HepG2 (cell line): ENCODE results near the gene ARIH2. TPM values are rescaled to one million over a fixed set of nuclear protein-coding genes. Genes with fewer than 3 reads are reported as not detected.
A peak's percentile ranks its signal among the peaks of the same experiment; 100 is the strongest.

Experiments used
- FOXM1 ChIP-seq: sonication (generic); formaldehyde crosslinking; IDR thresholded peaks from 2 replicates; pipeline ENCODE4 v1.5.0; 2020; ENCODE audit warnings: missing genetic modification reagents
- GPBP1L1 ChIP-seq: sonication (generic); formaldehyde crosslinking; IDR thresholded peaks from 2 replicates; pipeline ENCODE4 v1.5.0; 2020; ENCODE audit warnings: mild to moderate bottlenecking, missing genetic modification reagents
- MAFK ChIP-seq, 2 experiments: IDR thresholded peaks in 1 of 2; conservative IDR thresholded peaks in 1 of 2; 2 replicates each; pipeline ENCODE4 v1.6.1; 2011; ENCODE audit warnings: improper control_type of control experiment in 2 of 2, low read length in 2 of 2
- NFE2L1 ChIP-seq: sonication (generic); formaldehyde crosslinking; IDR thresholded peaks from 2 replicates; pipeline ENCODE4 v1.4.0; 2020; ENCODE audit warnings: missing genetic modification reagents, mild to moderate bottlenecking, borderline replicate concordance
- PAX8 ChIP-seq: sonication (generic); formaldehyde crosslinking; IDR thresholded peaks from 2 replicates; pipeline ENCODE4 v1.8.0; 2022; ENCODE audit warnings: mild to moderate bottlenecking, missing genetic modification reagents, borderline replicate concordance
- SALL2 ChIP-seq: sonication (generic); formaldehyde crosslinking; IDR thresholded peaks from 2 replicates; pipeline ENCODE4 v1.8.1; 2023; ENCODE audit warnings: mild to moderate bottlenecking, missing genetic modification reagents, inconsistent platforms
- SKIL ChIP-seq: sonication (generic); formaldehyde crosslinking; IDR thresholded peaks from 2 replicates; pipeline ENCODE4 v1.8.0; 2022; ENCODE audit warnings: missing genetic modification reagents, mild to moderate bottlenecking, moderate library complexity, borderline replicate concordance
- TEAD2 ChIP-seq: sonication (generic); formaldehyde crosslinking; IDR thresholded peaks from 2 replicates; pipeline ENCODE4 v1.9.0; 2021; ENCODE audit warnings: missing genetic modification reagents
- TEAD3 ChIP-seq: optimal IDR thresholded peaks from 2 replicates; pipeline ENCODE3; 2016; ENCODE audit warnings: borderline replicate concordance
- ZNF20 ChIP-seq: sonication (generic); formaldehyde crosslinking; IDR thresholded peaks from 2 replicates; pipeline ENCODE4 v1.4.0; 2020; ENCODE audit warnings: mild to moderate bottlenecking, moderate library complexity, missing genetic modification reagents
- ZNF274 ChIP-seq: sonication (generic); formaldehyde crosslinking; IDR thresholded peaks from 2 replicates; pipeline ENCODE4 v1.5.1; 2020; ENCODE audit warnings: mild to moderate bottlenecking, missing genetic modification reagents
- ZNF280B ChIP-seq: sonication (generic); formaldehyde crosslinking; IDR thresholded peaks from 2 replicates; pipeline ENCODE4 v1.5.0; 2020; ENCODE audit warnings: missing genetic modification reagents, mild to moderate bottlenecking, borderline replicate concordance
- ZNF383 ChIP-seq: sonication (generic); formaldehyde crosslinking; IDR thresholded peaks from 2 replicates; pipeline ENCODE4 v1.4.0; 2020; ENCODE audit warnings: missing genetic modification reagents, mild to moderate bottlenecking, borderline replicate concordance
- ZNF510 ChIP-seq: sonication (generic); formaldehyde crosslinking; IDR thresholded peaks from 2 replicates; pipeline ENCODE4 v1.4.0; 2020; ENCODE audit warnings: low read depth, mild to moderate bottlenecking, missing genetic modification reagents
- ZNF552 ChIP-seq: sonication (generic); formaldehyde crosslinking; IDR thresholded peaks from 2 replicates; pipeline ENCODE4 v1.9.0; 2022; ENCODE audit warnings: missing genetic modification reagents, mild to moderate bottlenecking, borderline replicate concordance
- ZSCAN12 ChIP-seq: sonication (generic); formaldehyde crosslinking; IDR thresholded peaks from 2 replicates; pipeline ENCODE4 v1.9.0; 2021; ENCODE audit warnings: mild to moderate bottlenecking, missing genetic modification reagents
- ZZZ3 ChIP-seq: sonication (generic); formaldehyde crosslinking; IDR thresholded peaks from 2 replicates; pipeline ENCODE4 v1.4.0; 2020; ENCODE audit warnings: missing genetic modification reagents, mild to moderate bottlenecking, borderline replicate concordance
- polyA plus RNA-seq, 8 experiments: library from polyadenylated mRNA; depleted of rRNA in 3 of 8; stranded (reverse) in 7 of 8; unstranded in 1 of 8; fragments of >200 nt; fragmentation: Illumina TruSeq in 4 of 8; extraction: Trizol in 4 of 8; gene quantifications; 2 replicates each; pipeline versions ENCODE4 v1.2.1 to v1.2.3, GENCODE V29; 2011 to 2016; ENCODE audit warnings: low read depth in 4 of 8, missing spikeins in 1 of 8, mixed read lengths in 1 of 8; ENCODE audit not compliant: insufficient read depth in 1 of 8
- total RNA-seq, 5 experiments: library from RNA; depleted of rRNA; stranded (reverse); fragments of >200 nt; fragmentation: Illumina TruSeq; extraction: Trizol; gene quantifications; 2 replicates each; pipeline ENCODE4 v1.2.3, GENCODE V29; 2016; ENCODE audit warnings: low read depth in 1 of 5
- TF ChIP-seq, protein P1 (sequence below), 2 experiments: sonication (generic) in 1 of 2; formaldehyde crosslinking in 1 of 2; IDR thresholded peaks; 2 replicates each; pipeline versions ENCODE4 v1.6.1 to v1.9.0; 2014 to 2022; ENCODE audit warnings: antibody characterized with exemption in 1 of 2, borderline replicate concordance in 1 of 2, inconsistent platforms in 1 of 2, low read depth in 1 of 2, missing genetic modification reagents in 1 of 2

The ARIH2 gene
- total and polyA plus RNA-seq, 2 of the 13 experiments (the other 11 are each of a cell fraction or from before 2014, with no cell fraction given), result 64.8 to 83.3 TPM

- TF ChIP-seq ZNF280B (CRISPR knock-in tag) (no peak), TEAD3 (no peak), TEAD2 (CRISPR knock-in tag) (no peak), SALL2 (CRISPR knock-in tag) (no peak; the same call in 1 of the 2 replicates), ZSCAN12 (CRISPR knock-in tag) (no peak), ZNF510 (CRISPR knock-in tag) (peak; percentile 71), SKIL (CRISPR knock-in tag) (no peak), ZZZ3 (CRISPR knock-in tag) (no peak; the same call in 1 of the 2 replicates), MAFK (conservative IDR thresholded peaks at IDR 0.05 in 1 of 2, IDR thresholded peaks at IDR 0.05 in 1 of 2; ENCODE audit: low read length in 2 of 2) (no peak), ZNF274 (CRISPR knock-in tag) (0 out of 2 replicates have a peak, but pooled peaks have one; percentile 0), FOXM1 (CRISPR knock-in tag) (no peak), NFE2L1 (no peak), ZNF383 (CRISPR knock-in tag) (no peak), ZNF20 (CRISPR knock-in tag) (no peak), GPBP1L1 (CRISPR knock-in tag) (no peak), ZNF552 (no peak), PAX8 (CRISPR knock-in tag) (no peak)
- TF ChIP-seq, protein P1, sequence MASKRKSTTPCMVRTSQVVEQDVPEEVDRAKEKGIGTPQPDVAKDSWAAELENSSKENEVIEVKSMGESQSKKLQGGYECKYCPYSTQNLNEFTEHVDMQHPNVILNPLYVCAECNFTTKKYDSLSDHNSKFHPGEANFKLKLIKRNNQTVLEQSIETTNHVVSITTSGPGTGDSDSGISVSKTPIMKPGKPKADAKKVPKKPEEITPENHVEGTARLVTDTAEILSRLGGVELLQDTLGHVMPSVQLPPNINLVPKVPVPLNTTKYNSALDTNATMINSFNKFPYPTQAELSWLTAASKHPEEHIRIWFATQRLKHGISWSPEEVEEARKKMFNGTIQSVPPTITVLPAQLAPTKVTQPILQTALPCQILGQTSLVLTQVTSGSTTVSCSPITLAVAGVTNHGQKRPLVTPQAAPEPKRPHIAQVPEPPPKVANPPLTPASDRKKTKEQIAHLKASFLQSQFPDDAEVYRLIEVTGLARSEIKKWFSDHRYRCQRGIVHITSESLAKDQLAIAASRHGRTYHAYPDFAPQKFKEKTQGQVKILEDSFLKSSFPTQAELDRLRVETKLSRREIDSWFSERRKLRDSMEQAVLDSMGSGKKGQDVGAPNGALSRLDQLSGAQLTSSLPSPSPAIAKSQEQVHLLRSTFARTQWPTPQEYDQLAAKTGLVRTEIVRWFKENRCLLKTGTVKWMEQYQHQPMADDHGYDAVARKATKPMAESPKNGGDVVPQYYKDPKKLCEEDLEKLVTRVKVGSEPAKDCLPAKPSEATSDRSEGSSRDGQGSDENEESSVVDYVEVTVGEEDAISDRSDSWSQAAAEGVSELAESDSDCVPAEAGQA (IDR thresholded peaks at IDR 0.05; ENCODE audit: low read depth), result no peak
- TF ChIP-seq, protein P1 (CRISPR knock-in tag; IDR thresholded peaks at IDR 0.05; ENCODE audit: borderline replicate concordance), result 0 out of 2 replicates have a peak, but pooled peaks have one; percentile 82
Observed at GRCh38 chr3:49006408-49007067, 87.9 kb downstream of the ARIH2 start (continued).
